HCT116 (cell line): ENCODE results near the gene TMEM164. TPM values are rescaled to one million over a fixed set of nuclear protein-coding genes. Genes with fewer than 3 reads are reported as not detected.

Experiments used
- ATAC-seq: fragments of 200-7000 bp; cut with Tn5 transposase; 2 replicates; pipeline ENCODE4 v1.9.1; 2020; ENCODE audit warnings: mild to moderate bottlenecking, moderate library complexity
- BruUV-seq: library from RNA; stranded (reverse); fragments of 400-500 nt; replicated peaks from 2 replicates; lab custom pipeline; 2021; lab: Mats Ljungman, UMichigan
- CTCF ChIA-PET: fragments of 300-600 bp; sonication (Branson Sonifier 250); formaldehyde crosslinking; loops from one replicate; lab custom pipeline; 2021; ENCODE audit warnings: antibody characterized with exemption; lab: Charles Lee
- POLR2A ChIA-PET: fragments of 300-600, 350-600 bp; sonication (Branson Sonifier 250); formaldehyde crosslinking; loops from one replicate; lab custom pipeline; 2021; ENCODE audit warnings: antibody characterized with exemption; lab: Charles Lee
- RAD21 ChIA-PET, 2 experiments: fragments of 300-600 bp; sonication (Branson Sonifier 250); formaldehyde crosslinking; loops; one replicate each; lab custom pipeline; 2023; ENCODE audit warnings: low total read pairs in 2 of 2; ENCODE audit not compliant: uncharacterized antibody in 2 of 2, unreplicated experiment in 2 of 2, low non-redundant PET in 1 of 2; lab: Charles Lee
- DNase-seq: peaks from one replicate; pipeline ENCODE4 v3.0.0-alpha.2; 2010; ENCODE audit warnings: low read depth, low spot score
- H2AFZ ChIP-seq: fragments of 200-600 bp; shearing (Covaris generic), sonication (generic); 2 replicates; pipeline ENCODE4 v1.6.1; 2017; ENCODE audit warnings: low read depth, mixed run types, mixed read lengths, antibody characterized with exemption, low read length; ENCODE audit not compliant: poor library complexity, severe bottlenecking
- H3K27ac ChIP-seq: 2 replicates; pipeline ENCODE4 v1.5.1; 2012; ENCODE audit warnings: low read depth, low read length
- H3K27me3 ChIP-seq: fragments of 200-600 bp; sonication (generic); 2 replicates; pipeline ENCODE4 v1.6.1; 2016; ENCODE audit warnings: mixed run types, low read length, mixed read lengths; ENCODE audit not compliant: insufficient read depth
- H3K36me3 ChIP-seq, 2 experiments: fragments of 200-500 bp in 1 of 2; fragments of 200-600 bp in 1 of 2; sonication (Bioruptor generic) in 1 of 2; sonication (generic) in 1 of 2; 2 replicates each; pipeline versions ENCODE4 v1.5.1 to v1.6.1; 2014 to 2016; ENCODE audit warnings: low read length in 2 of 2, inconsistent platforms in 1 of 2, mixed read lengths in 1 of 2, mixed run types in 1 of 2; ENCODE audit not compliant: insufficient read depth in 2 of 2, control insufficient read depth in 1 of 2
- H3K4me1 ChIP-seq, 2 experiments: fragments of 200-600 bp in 1 of 2; sonication (generic) in 1 of 2; 2 replicates each; pipeline versions ENCODE4 v1.5.1 to v1.6.1; 2012 to 2017; ENCODE audit warnings: low read length in 2 of 2, inconsistent platforms in 1 of 2, mild to moderate bottlenecking in 1 of 2, mixed read lengths in 1 of 2, mixed run types in 1 of 2, moderate library complexity in 1 of 2; ENCODE audit not compliant: insufficient read depth in 2 of 2, control insufficient read depth in 1 of 2
- H3K4me2 ChIP-seq: fragments of 200-600 bp; sonication (generic); 2 replicates; pipeline ENCODE4 v1.6.1; 2017; ENCODE audit warnings: mixed run types, low read length, mixed read lengths
- H3K4me3 ChIP-seq, 2 experiments: fragments of 200-600 bp in 1 of 2; sonication (generic) in 1 of 2; replicated peaks in 1 of 2; 2 replicates each; pipeline ENCODE4 v1.5.1; 2011 to 2016; ENCODE audit warnings: low read length in 2 of 2, control low read depth in 1 of 2, low read depth in 1 of 2, mild to moderate bottlenecking in 1 of 2, mixed read lengths in 1 of 2, mixed run types in 1 of 2
- H3K79me2 ChIP-seq: fragments of 200-600 bp; sonication (generic); 2 replicates; pipeline ENCODE4 v1.6.1; 2017; ENCODE audit warnings: mild to moderate bottlenecking, mixed run types, low read length, moderate library complexity, mixed read lengths; ENCODE audit not compliant: insufficient read depth
- H3K9ac ChIP-seq: fragments of 200-600 bp; sonication (generic); 2 replicates; pipeline ENCODE4 v1.6.1; 2016; ENCODE audit warnings: low read length, mixed read lengths
- H3K9me2 ChIP-seq: fragments of 200-600 bp; sonication (generic), shearing (Covaris generic); 2 replicates; pipeline ENCODE4 v1.6.1; 2017; ENCODE audit warnings: mixed run types, mild to moderate bottlenecking, moderate library complexity; ENCODE audit not compliant: insufficient read depth
- H3K9me3 ChIP-seq, 2 experiments: fragments of 200-500 bp in 1 of 2; fragments of 200-600 bp in 1 of 2; sonication (Bioruptor generic) in 1 of 2; sonication (generic) in 1 of 2; 2 replicates each; pipeline ENCODE4 v1.6.1; 2014 to 2017; ENCODE audit warnings: low read length in 2 of 2, mixed read lengths in 2 of 2, inconsistent platforms in 1 of 2, low read depth in 1 of 2, mild to moderate bottlenecking in 1 of 2, mixed run types in 1 of 2, moderate library complexity in 1 of 2; ENCODE audit not compliant: control insufficient read depth in 1 of 2, insufficient read depth in 1 of 2
- H4K20me1 ChIP-seq: fragments of 200-600 bp; sonication (generic), shearing (Covaris generic); 2 replicates; pipeline ENCODE4 v1.6.1; 2017; ENCODE audit warnings: mixed run types, mild to moderate bottlenecking, moderate library complexity; ENCODE audit not compliant: insufficient read depth
- CBX3 ChIP-seq: IDR thresholded peaks from 2 replicates; pipeline ENCODE4 v1.6.1; 2012; ENCODE audit warnings: low read depth
- EZH2phosphoT487 ChIP-seq: fragments of 200-600 bp; IDR thresholded peaks from 2 replicates; pipeline ENCODE4 v1.6.1; 2018; ENCODE audit warnings: antibody characterized with exemption, borderline replicate concordance
- FOSL1 ChIP-seq: IDR thresholded peaks from 2 replicates; pipeline ENCODE4 v1.6.1; 2012; ENCODE audit warnings: low read depth
- JUND ChIP-seq: IDR thresholded peaks from 2 replicates; pipeline ENCODE4 v1.6.1; 2012
- POLR2A ChIP-seq: IDR thresholded peaks from 2 replicates; pipeline ENCODE4 v1.7.0; 2011; ENCODE audit warnings: borderline replicate concordance; ENCODE audit not compliant: insufficient read depth, insufficient read length; ENCODE audit errors: extremely low read depth
- POLR2AphosphoS5 ChIP-seq: IDR thresholded peaks from 2 replicates; pipeline ENCODE4 v1.6.1; 2011; ENCODE audit warnings: mild to moderate bottlenecking, low read depth, low read length, moderate library complexity
- intact Hi-C: fragments of 100-400 bp; cut with micrococcal nuclease; formaldehyde crosslinking; loops from 2 replicates; pipeline ENCODE4 v1.10.0; 2022
- total RNA-seq: library from RNA; stranded (reverse); gene quantifications from one replicate; pipeline ENCODE4 v1.2.1, GENCODE V29; 2021; ENCODE audit not compliant: unreplicated experiment
- TF ChIP-seq, protein P1 (sequence below), 3 experiments: fragments of 200-600 bp in 1 of 3; sonication (generic) in 1 of 3; IDR thresholded peaks in 2 of 3; conservative IDR thresholded peaks in 1 of 3; 2 replicates each; pipeline ENCODE4 v1.5.1; 2012 to 2017; ENCODE audit warnings: low read depth in 2 of 3, low read length in 2 of 3, antibody characterized with exemption in 1 of 3, borderline replicate concordance in 1 of 3, control low read depth in 1 of 3, mild to moderate bottlenecking in 1 of 3, mixed read lengths in 1 of 3, mixed run types in 1 of 3, moderate library complexity in 1 of 3; ENCODE audit not compliant: insufficient read depth in 1 of 3

TMEM164 gene
- total RNA-seq, 1 experiment from 2014 or later, result 18.7 TPM

DNA sequence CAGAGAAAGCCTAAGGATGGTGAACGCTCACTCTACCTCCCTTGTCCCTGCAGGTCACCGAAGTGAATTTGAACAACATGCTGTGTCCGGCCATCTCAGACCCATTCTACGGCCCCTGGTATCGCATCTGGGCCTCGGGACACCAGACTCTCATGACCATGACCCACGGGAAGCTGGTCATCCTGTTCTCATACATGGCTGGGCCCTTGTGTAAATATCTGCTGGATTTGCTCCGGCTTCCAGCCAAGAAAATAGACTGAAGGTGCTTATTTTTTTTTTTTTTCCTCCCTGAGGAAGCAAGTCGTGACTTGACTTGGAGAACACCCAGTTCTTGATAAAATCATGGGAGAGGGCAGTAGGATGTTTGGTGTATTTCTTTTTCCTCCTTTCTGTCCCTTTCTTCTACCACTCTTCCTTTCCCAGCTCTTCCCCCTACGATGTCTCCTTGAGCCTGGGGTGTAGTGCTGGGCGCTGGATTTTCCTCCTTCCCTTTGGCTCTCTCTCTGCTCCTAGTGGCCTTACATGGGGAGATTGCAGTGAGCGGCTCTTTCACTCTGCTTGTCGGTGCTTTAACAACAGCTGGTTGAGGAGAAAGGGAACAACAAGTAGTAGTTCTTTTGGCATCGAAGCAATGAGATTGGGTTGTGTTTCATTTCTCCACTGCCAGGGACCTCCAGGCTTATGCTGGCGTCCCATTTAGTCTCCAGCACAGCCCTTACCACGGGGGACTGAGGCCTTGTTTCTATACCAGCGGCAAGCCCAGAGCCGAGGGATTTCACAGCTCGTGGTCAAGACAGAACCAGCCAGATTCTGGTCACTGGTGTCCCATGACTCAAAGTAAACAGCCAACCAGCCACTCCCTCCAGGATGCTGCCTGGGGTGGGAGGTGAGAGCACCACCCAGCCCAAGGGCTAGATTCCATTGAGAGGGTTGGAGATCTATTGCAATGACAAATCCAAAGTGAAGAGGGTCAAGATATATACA lies 170.6 kb downstream of the TMEM164 start:
- intact Hi-C loops, result no loop called here
- Histone ChIP-seq H3K27me3 (no peaks in the 10 kb centered on the region), H2AFZ (no peak overlapping the region), H3K4me3 (no peak overlapping the region), H3K9me3 (no peaks in the 10 kb centered on the region), H3K4me2 (peak overlapping the region; percentile 33), H3K79me2 (no peaks in the 10 kb centered on the region), H4K20me1 (no peaks in the 10 kb centered on the region), H3K9me2 (no peaks in the 10 kb centered on the region), H3K4me1 (peaks cover 7 to 17% of the 10 kb centered on the region in 2 experiments; a peak in 2 of 4 replicates), H3K36me3 (no peaks in the 10 kb centered on the region), H3K27ac (no peak overlapping the region), H3K9ac (no peak overlapping the region)
- ATAC-seq, result peak; percentile 58
- ChIA-PET POLR2A (no interaction called here), CTCF (no interaction called here), RAD21 (no interaction called here)
- DNase-seq, result no peak
- TF ChIP-seq POLR2A (no peak), JUND (0 out of 2 replicates have a peak, but pooled peaks have one; percentile 18)
- BruUV-seq, result no TSS peak

DNA sequence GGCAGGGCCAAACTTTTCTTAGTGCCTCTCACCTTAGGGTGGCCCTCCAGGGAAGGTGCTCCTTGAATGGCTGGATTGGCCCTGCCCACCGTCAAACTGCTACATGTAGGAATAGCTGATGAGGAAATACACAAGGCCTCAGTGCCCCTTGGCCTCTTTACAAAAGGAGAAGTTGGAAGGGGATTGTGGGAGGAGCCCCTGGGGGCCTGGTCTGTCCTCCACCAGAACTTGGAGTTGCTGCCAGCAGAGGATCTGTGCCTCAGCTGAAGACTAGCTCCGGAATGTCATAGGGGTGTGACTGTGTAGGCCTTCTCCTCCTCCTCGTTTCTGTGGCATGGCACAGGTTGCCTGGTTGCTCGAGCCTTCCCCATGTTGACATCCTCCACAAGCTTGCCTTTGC lies 172.2 kb downstream of the TMEM164 start:
- Histone ChIP-seq H3K36me3 (no peaks in the 10 kb centered on the region), H3K4me1 (peaks cover 23 to 34% of the 10 kb centered on the region in 2 experiments), H3K9ac (no peak overlapping the region), H4K20me1 (no peaks in the 10 kb centered on the region), H3K9me3 (no peaks in the 10 kb centered on the region), H2AFZ (no peak overlapping the region), H3K4me3 (no peak overlapping the region), H3K9me2 (no peaks in the 10 kb centered on the region), H3K4me2 (no peak overlapping the region), H3K27me3 (no peaks in the 10 kb centered on the region), H3K27ac (no peak overlapping the region), H3K79me2 (no peaks in the 10 kb centered on the region)
- no peak for TF ChIP-seq EZH2phosphoT487
- TF ChIP-seq, protein P1, sequence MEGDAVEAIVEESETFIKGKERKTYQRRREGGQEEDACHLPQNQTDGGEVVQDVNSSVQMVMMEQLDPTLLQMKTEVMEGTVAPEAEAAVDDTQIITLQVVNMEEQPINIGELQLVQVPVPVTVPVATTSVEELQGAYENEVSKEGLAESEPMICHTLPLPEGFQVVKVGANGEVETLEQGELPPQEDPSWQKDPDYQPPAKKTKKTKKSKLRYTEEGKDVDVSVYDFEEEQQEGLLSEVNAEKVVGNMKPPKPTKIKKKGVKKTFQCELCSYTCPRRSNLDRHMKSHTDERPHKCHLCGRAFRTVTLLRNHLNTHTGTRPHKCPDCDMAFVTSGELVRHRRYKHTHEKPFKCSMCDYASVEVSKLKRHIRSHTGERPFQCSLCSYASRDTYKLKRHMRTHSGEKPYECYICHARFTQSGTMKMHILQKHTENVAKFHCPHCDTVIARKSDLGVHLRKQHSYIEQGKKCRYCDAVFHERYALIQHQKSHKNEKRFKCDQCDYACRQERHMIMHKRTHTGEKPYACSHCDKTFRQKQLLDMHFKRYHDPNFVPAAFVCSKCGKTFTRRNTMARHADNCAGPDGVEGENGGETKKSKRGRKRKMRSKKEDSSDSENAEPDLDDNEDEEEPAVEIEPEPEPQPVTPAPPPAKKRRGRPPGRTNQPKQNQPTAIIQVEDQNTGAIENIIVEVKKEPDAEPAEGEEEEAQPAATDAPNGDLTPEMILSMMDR (IDR thresholded peaks at IDR 0.05 in 2 of 3, conservative IDR thresholded peaks at IDR 0.05 in 1 of 3; ENCODE audit: borderline replicate concordance in 1 of 3, insufficient read depth in 1 of 3, low read depth in 2 of 3, low read length in 2 of 3), result no peak
- no peak for TF ChIP-seq CBX3
- no peak for TF ChIP-seq JUND
- no peak for TF ChIP-seq POLR2AphosphoS5
- no peak for TF ChIP-seq FOSL1
- ChIA-PET CTCF (no interaction called here), RAD21 (no interaction called here), POLR2A (no interaction called here)
- ATAC-seq (no peak), DNase-seq (no peak)
- BruUV-seq, result no TSS peak
- intact Hi-C loops, result no loop called here
